Measurements from ENCODE around the gene ARHGAP31.

The ARHGAP31 gene

DNA sequence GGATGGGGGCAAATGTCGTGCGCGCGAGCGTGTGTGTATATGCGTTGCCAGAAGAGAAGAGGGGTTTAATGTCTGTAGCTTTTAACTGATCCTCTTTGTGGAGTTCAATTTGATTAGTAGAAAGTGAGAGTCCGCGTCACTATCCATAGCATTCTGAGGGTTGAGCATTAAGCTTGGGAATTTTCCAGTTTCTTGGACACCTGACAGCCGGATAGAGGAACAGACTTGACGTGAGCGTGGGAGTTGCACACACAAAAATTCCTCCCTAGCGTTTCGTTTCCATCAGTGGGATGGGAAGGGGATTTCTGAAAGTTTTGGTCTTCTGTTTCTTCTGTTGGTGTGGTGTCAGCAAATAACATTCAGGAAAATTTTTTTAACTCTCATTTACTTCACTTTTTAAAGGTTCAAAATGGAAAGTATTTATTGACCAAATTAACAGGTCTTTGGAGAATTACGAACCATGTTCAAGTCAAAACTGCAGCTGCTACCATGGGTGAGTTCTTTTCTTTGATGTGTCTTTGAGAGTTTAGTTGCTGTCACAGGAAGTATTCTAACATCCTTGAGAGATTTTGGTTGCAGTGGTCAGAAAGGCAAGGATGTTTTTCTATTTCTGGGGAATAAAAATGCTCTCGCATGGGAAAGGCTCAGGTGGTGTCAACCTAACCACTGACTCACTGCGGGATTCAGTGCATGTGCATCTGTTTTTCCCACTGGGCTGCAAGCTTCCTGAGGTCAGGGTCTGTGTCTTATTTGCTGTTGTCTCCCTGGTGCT lies 175.4 kb downstream of the ARHGAP31 start:
- peak overlapping the region; percentile 99 for H3K4me3 ChIP-seq (ENCODE audit: low read depth, low read length)
- peak; percentile 37 for DNase-seq (ENCODE audit: low read depth)
- TF ChIP-seq, protein P1, sequence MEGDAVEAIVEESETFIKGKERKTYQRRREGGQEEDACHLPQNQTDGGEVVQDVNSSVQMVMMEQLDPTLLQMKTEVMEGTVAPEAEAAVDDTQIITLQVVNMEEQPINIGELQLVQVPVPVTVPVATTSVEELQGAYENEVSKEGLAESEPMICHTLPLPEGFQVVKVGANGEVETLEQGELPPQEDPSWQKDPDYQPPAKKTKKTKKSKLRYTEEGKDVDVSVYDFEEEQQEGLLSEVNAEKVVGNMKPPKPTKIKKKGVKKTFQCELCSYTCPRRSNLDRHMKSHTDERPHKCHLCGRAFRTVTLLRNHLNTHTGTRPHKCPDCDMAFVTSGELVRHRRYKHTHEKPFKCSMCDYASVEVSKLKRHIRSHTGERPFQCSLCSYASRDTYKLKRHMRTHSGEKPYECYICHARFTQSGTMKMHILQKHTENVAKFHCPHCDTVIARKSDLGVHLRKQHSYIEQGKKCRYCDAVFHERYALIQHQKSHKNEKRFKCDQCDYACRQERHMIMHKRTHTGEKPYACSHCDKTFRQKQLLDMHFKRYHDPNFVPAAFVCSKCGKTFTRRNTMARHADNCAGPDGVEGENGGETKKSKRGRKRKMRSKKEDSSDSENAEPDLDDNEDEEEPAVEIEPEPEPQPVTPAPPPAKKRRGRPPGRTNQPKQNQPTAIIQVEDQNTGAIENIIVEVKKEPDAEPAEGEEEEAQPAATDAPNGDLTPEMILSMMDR (IDR thresholded peaks at IDR 0.05; ENCODE audit: insufficient read depth, low read depth, low read length, missing control alignments), result no peak
